Tibial nerve (tissue), 4 donors: ENCODE data around the gene ZFYVE1. TPM values are rescaled to one million over a fixed set of nuclear protein-coding genes. Genes with fewer than 3 reads are reported as not detected.

Experiments
- DNase-seq, 2 donors: peaks; one replicate each; pipeline ENCODE4 v3.0.0-alpha.2; 2019; ENCODE audit warnings: low spot score in 2 of 2
- H3K27ac ChIP-seq, 4 donors: fragments of 200-600 bp; sonication (generic) in 3 of 4; one replicate each; pipeline ENCODE4 v1.5.1; 2017 to 2019; ENCODE audit warnings: mild to moderate bottlenecking in 1 of 4
- H3K27me3 ChIP-seq, 2 donors: fragments of 200-600 bp; sonication (generic) in 1 of 2; one replicate each; pipeline versions ENCODE4 v1.5.1 to v1.6.0; 2017 to 2019
- H3K36me3 ChIP-seq, 3 donors: fragments of 200-600 bp; sonication (generic); one replicate each; pipeline ENCODE4 v1.5.1; 2018 to 2019
- H3K4me1 ChIP-seq, 4 donors: fragments of 200-600 bp; sonication (generic) in 3 of 4; one replicate each; pipeline ENCODE4 v1.5.1; 2017 to 2019
- H3K4me3 ChIP-seq, 4 donors: fragments of 200-600 bp; sonication (generic) in 3 of 4; one replicate each; pipeline ENCODE4 v1.5.1; 2017 to 2019; ENCODE audit warnings: mild to moderate bottlenecking in 1 of 4, moderate library complexity in 1 of 4
- H3K9me3 ChIP-seq, 4 donors: fragments of 200-600 bp; sonication (generic) in 3 of 4; one replicate each; pipeline ENCODE4 v1.5.1; 2017 to 2019
- CTCF ChIP-seq, 5 experiments: fragments of 200-600 bp in 3 of 5; fragments of 450-650 bp in 2 of 5; sonication (generic) in 3 of 5; IDR thresholded peaks; one replicate each; pipeline ENCODE4 v1.5.1; 2016 to 2019; ENCODE audit warnings: antibody characterized with exemption in 5 of 5, mild to moderate bottlenecking in 3 of 5, moderate library complexity in 2 of 5
- EP300 ChIP-seq, 2 donors: sonication (generic); formaldehyde crosslinking; IDR thresholded peaks; one replicate each; pipeline ENCODE4 v1.6.1; 2017; ENCODE audit warnings: antibody characterized with exemption in 2 of 2, mild to moderate bottlenecking in 1 of 2
- POLR2A ChIP-seq, 2 donors: fragments of 450-650 bp; IDR thresholded peaks; one replicate each; pipeline ENCODE4 v1.6.1; 2017; ENCODE audit warnings: antibody characterized with exemption in 2 of 2, mild to moderate bottlenecking in 2 of 2, moderate library complexity in 2 of 2
- WGBS, 2 donors: methylation state at CpG; one replicate each; pipeline ENCODE4 v1.1.5; 2018; 5-methylcytosine and 5-hydroxymethylcytosine counted together
- total RNA-seq, 4 donors: library from RNA; depleted of rRNA; stranded (reverse); fragments of >200 nt; gene quantifications; one replicate each; pipeline ENCODE4 v1.1.0, GENCODE V29; 2016

Gene ZFYVE1
- 10 to 100 TPM; 16.5 to 30.3 (median 23.0) TPM for total RNA-seq

- TF ChIP-seq EP300 (IDR thresholded peaks at IDR 0.05), result peak; percentile 85 to 98
- TF ChIP-seq CTCF (IDR thresholded peaks at IDR 0.05), result peak in 1 of 5 experiments; percentile 30
- TF ChIP-seq POLR2A (IDR thresholded peaks at IDR 0.05), result peak; percentile 63 to 85
Observed at GRCh38 chr14:73026845-73027542, at the start of gene ZFYVE1. TSS of gene ZFYVE1 (minus strand) at chr14:73027106. CDS start at chr14:73024508, 2,598 bp downstream.

GRCh38 chr14:73069585-73069984, 42.7 kb upstream of the ZFYVE1 start:
- H3K27ac ChIP-seq, result no peak overlapping the region
- DNase-seq, result no peak
- peaks cover 0 to 25% (median 0%) of the 10 kb centered on the region in 4 donors for H3K4me1 ChIP-seq
- H3K36me3 ChIP-seq, result peaks cover 0 to 59% (median 13%) of the 10 kb centered on the region in 3 donors
- H3K4me3 ChIP-seq, result no peak overlapping the region
- no peaks in the 10 kb centered on the region for H3K27me3 ChIP-seq
- TF ChIP-seq CTCF (IDR thresholded peaks at IDR 0.05) (no peak), POLR2A (IDR thresholded peaks at IDR 0.05) (no peak), EP300 (IDR thresholded peaks at IDR 0.05) (no peak)
- H3K9me3 ChIP-seq, result no peaks in the 10 kb centered on the region
- 94% methylated on average over 4 of the region's 4 CpGs for WGBS, 2 donors

More at GRCh38 chr14:73026845-73027542, at the start of gene ZFYVE1:
- Histone ChIP-seq H3K27me3 (no peaks in the 10 kb centered on the region), H3K4me3 (peak within 1 kb of the TSS; percentile 75 to 97 (median 86)), H3K36me3 (peaks cover 0 to 21% (median 4%) of the 10 kb centered on the region in 3 donors), H3K4me1 (peaks cover 0 to 42% (median 16%) of the 10 kb centered on the region in 4 donors), H3K27ac (peak within 1 kb of the TSS; percentile 80 to 97 (median 90)), H3K9me3 (no peaks in the 10 kb centered on the region)
- 1 to 2% methylated on average over 20 to 25 of the region's 42 CpGs for WGBS, 2 donors
- peak; percentile 92 to 93 for DNase-seq

- Histone ChIP-seq H3K9me3 (no peaks in the 10 kb centered on the region), H3K4me1 (peaks cover 0 to 54% (median 15%) of the 10 kb centered on the region in 4 donors)
- DNase-seq, result peak in 1 of 2 donors; percentile 36
Observed at GRCh38 chr14:73058922-73059673, 32.2 kb upstream of the ZFYVE1 start.

GRCh38 chr14:73058224-73058921, 31.5 kb upstream of the ZFYVE1 start, which contains the start of gene RBM25:
TSS of gene RBM25 (plus strand) at chr14:73058534. CDS start at chr14:73071642, 13,108 bp downstream.
- H3K4me1 ChIP-seq, result peaks cover 0 to 47% (median 15%) of the 10 kb centered on the region in 4 donors
- peak within 1 kb of the TSS; percentile 74 to 97 (median 92) for H3K27ac ChIP-seq
- peak; percentile 94 to 97 for DNase-seq
- H3K4me3 ChIP-seq, result peak within 1 kb of the TSS; percentile 61 to 85 (median 68)
- H3K9me3 ChIP-seq, result no peaks in the 10 kb centered on the region
- no peaks in the 10 kb centered on the region for H3K27me3 ChIP-seq
- WGBS, 2 donors, result 0% methylated on average over 48 to 57 of the region's 57 CpGs
- no peaks in the 10 kb centered on the region for H3K36me3 ChIP-seq
- TF ChIP-seq CTCF (IDR thresholded peaks at IDR 0.05) (peak in 2 of 5 experiments; percentile 32 to 45), EP300 (IDR thresholded peaks at IDR 0.05) (peak; percentile 81 to 99), POLR2A (IDR thresholded peaks at IDR 0.05) (peak; percentile 93 to 94)

More at GRCh38 chr14:73058922-73059673, 32.2 kb upstream of the ZFYVE1 start:
- H3K36me3 ChIP-seq, result no peaks in the 10 kb centered on the region
- 0 to 1% methylated on average over 27 of the region's 27 CpGs for WGBS, 2 donors
- H3K4me3 ChIP-seq, result peak overlapping the region; percentile 61 to 85 (median 68)
- H3K27me3 ChIP-seq, result no peaks in the 10 kb centered on the region
- no peak for TF ChIP-seq POLR2A (IDR thresholded peaks at IDR 0.05)
- no peak for TF ChIP-seq CTCF (IDR thresholded peaks at IDR 0.05)
- no peak for TF ChIP-seq EP300 (IDR thresholded peaks at IDR 0.05)
- H3K27ac ChIP-seq, result peak overlapping the region; percentile 74 to 97 (median 92)
